HepG2 (cell line): ENCODE data around the gene PSMA7. TPM values are rescaled to one million over a fixed set of nuclear protein-coding genes. Genes with fewer than 3 reads are reported as not detected.
A peak's percentile ranks its signal among the peaks of the same experiment; 100 is the strongest.

Experiments used
- ZNF496 ChIP-seq: sonication (generic); formaldehyde crosslinking; IDR thresholded peaks from 2 replicates; pipeline ENCODE4 v1.8.1; 2023; ENCODE audit warnings: mild to moderate bottlenecking, moderate library complexity, missing genetic modification reagents; ENCODE audit not compliant: insufficient replicate concordance
- ZNF547 ChIP-seq: sonication (generic); formaldehyde crosslinking; IDR thresholded peaks from 2 replicates; pipeline ENCODE4 v1.5.1; 2020; ENCODE audit warnings: mild to moderate bottlenecking, missing genetic modification reagents
- ZNF564 ChIP-seq: sonication (generic); formaldehyde crosslinking; IDR thresholded peaks from 2 replicates; pipeline ENCODE4 v1.8.1; 2023; ENCODE audit warnings: mild to moderate bottlenecking, missing genetic modification reagents
- ZNF768 ChIP-seq: sonication (generic); formaldehyde crosslinking; IDR thresholded peaks from 2 replicates; pipeline ENCODE4 v1.4.0; 2020; ENCODE audit warnings: missing genetic modification reagents
- polyA plus RNA-seq, 8 experiments: library from polyadenylated mRNA; depleted of rRNA in 3 of 8; stranded (reverse) in 7 of 8; unstranded in 1 of 8; fragments of >200 nt; fragmentation: Illumina TruSeq in 4 of 8; extraction: Trizol in 4 of 8; gene quantifications; 2 replicates each; pipeline versions ENCODE4 v1.2.1 to v1.2.3, GENCODE V29; 2011 to 2016; ENCODE audit warnings: low read depth in 4 of 8, missing spikeins in 1 of 8, mixed read lengths in 1 of 8; ENCODE audit not compliant: insufficient read depth in 1 of 8
- total RNA-seq, 5 experiments: library from RNA; depleted of rRNA; stranded (reverse); fragments of >200 nt; fragmentation: Illumina TruSeq; extraction: Trizol; gene quantifications; 2 replicates each; pipeline ENCODE4 v1.2.3, GENCODE V29; 2016; ENCODE audit warnings: low read depth in 1 of 5
- TF ChIP-seq, protein P1 (sequence below): sonication (generic); formaldehyde crosslinking; IDR thresholded peaks from 2 replicates; pipeline ENCODE4 v1.4.0; 2020; ENCODE audit warnings: missing genetic modification reagents
- TF ChIP-seq, protein P2 (sequence below): sonication (generic); formaldehyde crosslinking; IDR thresholded peaks from 2 replicates; pipeline ENCODE4 v1.4.0; 2020; ENCODE audit warnings: missing genetic modification reagents, borderline replicate concordance

Gene PSMA7
- total and polyA plus RNA-seq, 2 of the 13 experiments (the other 11 are each of a cell fraction or from before 2014, with no cell fraction given): 531 to 631 TPM

DNA sequence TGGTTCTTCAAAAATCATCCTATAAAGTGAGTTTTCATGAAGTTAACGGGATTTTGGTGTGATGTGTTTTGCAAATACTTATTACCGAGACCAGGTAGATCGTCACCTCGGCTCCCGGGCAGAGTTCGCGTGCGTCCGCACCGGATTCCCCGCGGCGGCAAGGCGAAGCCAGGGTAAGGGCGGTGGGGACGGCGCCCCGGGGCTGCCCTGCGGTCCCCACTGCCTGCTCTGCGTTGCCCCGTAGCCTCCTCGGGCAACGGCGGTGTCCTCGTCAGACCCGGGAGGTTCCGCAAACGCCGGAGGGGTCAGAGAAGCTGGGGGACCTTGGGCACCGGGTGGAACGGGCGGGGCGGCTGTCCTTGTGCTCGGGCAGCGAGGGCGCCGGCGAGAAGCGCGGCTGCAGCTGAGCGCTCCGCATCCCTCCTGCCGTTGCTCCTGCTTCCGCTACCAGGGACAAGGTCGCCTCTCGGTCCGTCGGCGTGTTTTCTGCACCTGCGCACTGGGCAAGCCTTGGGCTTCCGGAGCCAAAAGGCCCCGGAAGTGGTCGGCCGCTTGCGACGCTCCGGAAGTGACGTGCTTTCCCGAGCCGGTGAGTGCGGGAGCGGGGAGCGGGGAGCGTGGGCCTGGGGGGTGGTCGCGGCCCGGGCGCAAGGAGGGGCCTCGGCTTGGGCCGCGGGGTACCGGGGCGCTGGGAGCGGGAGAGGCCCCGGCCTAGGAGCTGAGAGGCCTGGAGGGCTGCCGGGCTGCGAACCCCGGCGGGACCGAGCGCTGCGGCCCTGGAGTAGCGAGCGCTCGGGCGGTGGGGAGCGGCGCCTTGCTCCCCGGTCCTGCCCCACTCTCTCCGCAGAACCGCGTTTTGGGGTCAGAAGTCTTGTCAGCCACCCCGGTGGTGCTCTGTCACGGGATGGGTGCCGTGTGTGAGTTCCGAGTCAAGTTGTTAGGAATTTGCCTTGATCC, 39.6 kb upstream of the PSMA7 start, which contains the start of gene MTG2 (continued):
- TF ChIP-seq, protein P1, sequence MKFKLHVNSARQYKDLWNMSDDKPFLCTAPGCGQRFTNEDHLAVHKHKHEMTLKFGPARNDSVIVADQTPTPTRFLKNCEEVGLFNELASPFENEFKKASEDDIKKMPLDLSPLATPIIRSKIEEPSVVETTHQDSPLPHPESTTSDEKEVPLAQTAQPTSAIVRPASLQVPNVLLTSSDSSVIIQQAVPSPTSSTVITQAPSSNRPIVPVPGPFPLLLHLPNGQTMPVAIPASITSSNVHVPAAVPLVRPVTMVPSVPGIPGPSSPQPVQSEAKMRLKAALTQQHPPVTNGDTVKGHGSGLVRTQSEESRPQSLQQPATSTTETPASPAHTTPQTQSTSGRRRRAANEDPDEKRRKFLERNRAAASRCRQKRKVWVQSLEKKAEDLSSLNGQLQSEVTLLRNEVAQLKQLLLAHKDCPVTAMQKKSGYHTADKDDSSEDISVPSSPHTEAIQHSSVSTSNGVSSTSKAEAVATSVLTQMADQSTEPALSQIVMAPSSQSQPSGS: peak; percentile 85
- peak; percentile 93 for TF ChIP-seq ZNF564 (CRISPR knock-in tag)
- TF ChIP-seq, protein P2, sequence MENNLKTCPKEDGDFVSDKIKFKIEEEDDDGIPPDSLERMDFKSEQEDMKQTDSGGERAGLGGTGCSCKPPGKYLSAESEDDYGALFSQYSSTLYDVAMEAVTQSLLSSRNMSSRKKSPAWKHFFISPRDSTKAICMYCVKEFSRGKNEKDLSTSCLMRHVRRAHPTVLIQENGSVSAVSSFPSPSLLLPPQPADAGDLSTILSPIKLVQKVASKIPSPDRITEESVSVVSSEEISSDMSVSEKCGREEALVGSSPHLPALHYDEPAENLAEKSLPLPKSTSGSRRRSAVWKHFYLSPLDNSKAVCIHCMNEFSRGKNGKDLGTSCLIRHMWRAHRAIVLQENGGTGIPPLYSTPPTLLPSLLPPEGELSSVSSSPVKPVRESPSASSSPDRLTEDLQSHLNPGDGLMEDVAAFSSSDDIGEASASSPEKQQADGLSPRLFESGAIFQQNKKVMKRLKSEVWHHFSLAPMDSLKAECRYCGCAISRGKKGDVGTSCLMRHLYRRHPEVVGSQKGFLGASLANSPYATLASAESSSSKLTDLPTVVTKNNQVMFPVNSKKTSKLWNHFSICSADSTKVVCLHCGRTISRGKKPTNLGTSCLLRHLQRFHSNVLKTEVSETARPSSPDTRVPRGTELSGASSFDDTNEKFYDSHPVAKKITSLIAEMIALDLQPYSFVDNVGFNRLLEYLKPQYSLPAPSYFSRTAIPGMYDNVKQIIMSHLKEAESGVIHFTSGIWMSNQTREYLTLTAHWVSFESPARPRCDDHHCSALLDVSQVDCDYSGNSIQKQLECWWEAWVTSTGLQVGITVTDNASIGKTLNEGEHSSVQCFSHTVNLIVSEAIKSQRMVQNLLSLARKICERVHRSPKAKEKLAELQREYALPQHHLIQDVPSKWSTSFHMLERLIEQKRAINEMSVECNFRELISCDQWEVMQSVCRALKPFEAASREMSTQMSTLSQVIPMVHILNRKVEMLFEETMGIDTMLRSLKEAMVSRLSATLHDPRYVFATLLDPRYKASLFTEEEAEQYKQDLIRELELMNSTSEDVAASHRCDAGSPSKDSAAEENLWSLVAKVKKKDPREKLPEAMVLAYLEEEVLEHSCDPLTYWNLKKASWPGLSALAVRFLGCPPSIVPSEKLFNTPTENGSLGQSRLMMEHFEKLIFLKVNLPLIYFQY (CRISPR knock-in tag): peak; percentile 46; the same call in 1 of the 2 replicates
- TF ChIP-seq ZNF547 (CRISPR knock-in tag): peak; percentile 99
- no peak for TF ChIP-seq ZNF496
- TF ChIP-seq ZNF768 (CRISPR knock-in tag): peak; percentile 87
- TF ChIP-seq, all 625 proteins: peak for 513
